Measurements from ENCODE around the gene CLNK.

GRCh38 chr4:10703156-10703555, 18.6 kb upstream of the CLNK start:
- TF ChIP-seq EZH2phosphoT487 (IDR thresholded peaks at IDR 0.05; ENCODE audit: insufficient read depth, low read depth) (no peak), EZH2 (IDR thresholded peaks at IDR 0.05; ENCODE audit: insufficient read depth, poor library complexity, severe bottlenecking) (no peak)

Measured in GM23248 (cell line).